Spinal cord (tissue), 10 donors: ENCODE measurements around the gene IL17RB. TPM values are rescaled to one million over a fixed set of nuclear protein-coding genes. Genes with fewer than 3 reads are reported as not detected.
A peak's percentile ranks its signal among the peaks of the same experiment; 100 is the strongest.

Experiments
- DNase-seq, 6 donors: peaks; one replicate each; pipeline versions ENCODE4 v3.0.0 to v3.0.0-alpha.2; 2013 to 2015; ENCODE audit warnings: low spot score in 6 of 6, low read depth in 4 of 6
- H3K27ac ChIP-seq: one replicate; pipeline ENCODE4 v1.5.1; 2013; ENCODE audit warnings: low read depth, low read length, control low read depth
- H3K27me3 ChIP-seq: one replicate; pipeline ENCODE4 v1.6.1; 2013; ENCODE audit warnings: low read length; ENCODE audit not compliant: control insufficient read depth, insufficient read depth
- H3K36me3 ChIP-seq: one replicate; pipeline ENCODE4 v1.6.1; 2013; ENCODE audit warnings: low read length; ENCODE audit not compliant: control insufficient read depth, insufficient read depth
- H3K4me1 ChIP-seq: one replicate; pipeline ENCODE4 v1.6.1; 2013; ENCODE audit warnings: low read length; ENCODE audit not compliant: control insufficient read depth, insufficient read depth
- H3K4me3 ChIP-seq: one replicate; pipeline ENCODE4 v1.5.1; 2013; ENCODE audit warnings: low read depth, low read length, control low read depth
- H3K9me3 ChIP-seq: one replicate; pipeline ENCODE4 v1.6.1; 2013; ENCODE audit warnings: low read length; ENCODE audit not compliant: control insufficient read depth, insufficient read depth
- WGBS: methylation state at CpG from one replicate; pipeline ENCODE4 v1.1.5; 2013; ENCODE audit warnings: missing lambda C conversion rate; ENCODE audit not compliant: insufficient coverage; 5-methylcytosine and 5-hydroxymethylcytosine counted together
- polyA plus RNA-seq, 2 donors: library from polyadenylated mRNA; unstranded; fragments of 120-200 nt; gene quantifications; one replicate each; pipeline ENCODE4 v1.2.1, GENCODE V29; 2013; ENCODE audit not compliant: insufficient read length in 2 of 2
- total RNA-seq, 2 donors: library from RNA; depleted of rRNA in 1 of 2; stranded (reverse); fragments of 120-200 nt in 1 of 2; fragments of >200 nt in 1 of 2; gene quantifications; one replicate each; pipeline versions ENCODE4 v1.2.3 to v1.2.4, GENCODE V29; 2013 to 2014
- donor health status: healthy.

Gene IL17RB
- total and polyA plus RNA-seq, 4 donors = 8.4 to 28.7 (median 20.0) TPM

DNA sequence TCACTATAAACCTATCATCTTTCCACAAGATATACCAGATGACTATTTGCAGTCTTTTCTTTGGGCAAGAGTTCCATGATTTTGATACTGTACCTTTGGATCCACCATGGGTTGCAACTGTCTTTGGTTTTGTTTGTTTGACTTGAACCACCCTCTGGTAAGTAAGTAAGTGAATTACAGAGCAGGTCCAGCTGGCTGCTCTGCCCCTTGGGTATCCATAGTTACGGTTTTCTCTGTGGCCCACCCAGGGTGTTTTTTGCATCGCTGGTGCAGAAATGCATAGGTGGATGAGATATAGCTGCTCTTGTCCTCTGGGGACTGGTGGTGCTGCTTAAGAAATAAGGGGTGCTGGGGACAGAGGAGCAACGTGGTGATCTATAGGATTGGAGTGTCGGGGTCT, 33.9 kb upstream of the IL17RB start:
- Histone ChIP-seq H3K27me3 (no peaks in the 10 kb centered on the region), H3K36me3 (peaks cover 51% of the 10 kb centered on the region), H3K4me3 (no peak overlapping the region), H3K27ac (peak overlapping the region; percentile 1), H3K4me1 (peaks cover 49% of the 10 kb centered on the region), H3K9me3 (no peaks in the 10 kb centered on the region)
- peak in 2 of 6 donors; percentile 37 to 68 for DNase-seq
- WGBS = 28% methylated on average over 4 of the region's 4 CpGs

DNA sequence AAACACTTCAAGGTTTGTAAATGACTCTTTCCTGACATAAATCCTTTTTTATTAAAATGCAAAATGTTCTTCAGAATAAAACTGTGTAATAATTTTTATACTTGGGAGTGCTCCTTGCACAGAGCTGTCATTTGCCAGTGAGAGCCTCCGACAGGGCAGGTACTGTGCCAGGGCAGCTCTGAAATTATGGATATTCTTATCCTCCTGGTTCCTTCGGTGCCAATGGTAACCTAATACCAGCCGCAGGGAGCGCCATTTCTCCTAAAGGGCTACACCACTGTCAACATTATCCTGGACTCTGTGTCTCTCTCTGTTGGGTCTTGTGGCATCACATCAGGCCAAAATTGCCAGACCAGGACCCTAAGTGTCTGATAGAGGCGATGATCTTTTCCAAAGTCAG, 33.1 kb upstream of the IL17RB start:
- Histone ChIP-seq H3K9me3 (no peaks in the 10 kb centered on the region), H3K4me3 (no peak overlapping the region), H3K4me1 (peaks cover 56% of the 10 kb centered on the region), H3K27ac (no peak overlapping the region), H3K27me3 (no peaks in the 10 kb centered on the region), H3K36me3 (peaks cover 58% of the 10 kb centered on the region)
- DNase-seq = no peak
- WGBS = 98% methylated on average over 3 of the region's 5 CpGs

DNA sequence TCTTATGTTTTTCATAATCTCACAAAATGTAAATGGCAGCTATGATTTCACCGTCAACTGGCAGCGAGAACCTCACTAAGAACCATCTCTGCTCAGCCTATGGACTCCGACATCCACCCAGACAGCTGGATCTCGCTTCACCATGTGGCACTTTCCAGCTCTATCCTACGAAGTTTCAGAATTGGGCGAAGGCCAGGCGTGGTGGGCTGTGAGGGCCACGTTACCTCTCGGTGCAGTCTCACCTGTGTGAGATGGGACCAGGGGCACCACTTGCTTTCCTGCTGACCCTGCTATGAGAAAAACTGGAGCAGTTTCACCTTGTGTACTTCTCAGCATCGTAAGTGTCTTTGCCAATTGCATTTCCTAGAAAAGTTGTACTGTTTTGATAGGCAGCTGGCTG, 32.5 kb upstream of the IL17RB start:
- Histone ChIP-seq H3K4me1 (peaks cover 52% of the 10 kb centered on the region), H3K27me3 (no peaks in the 10 kb centered on the region), H3K9me3 (no peaks in the 10 kb centered on the region), H3K4me3 (no peak overlapping the region), H3K36me3 (peaks cover 58% of the 10 kb centered on the region), H3K27ac (no peak overlapping the region)
- 94% methylated on average over 9 of the region's 10 CpGs for WGBS
- DNase-seq = no peak

DNA sequence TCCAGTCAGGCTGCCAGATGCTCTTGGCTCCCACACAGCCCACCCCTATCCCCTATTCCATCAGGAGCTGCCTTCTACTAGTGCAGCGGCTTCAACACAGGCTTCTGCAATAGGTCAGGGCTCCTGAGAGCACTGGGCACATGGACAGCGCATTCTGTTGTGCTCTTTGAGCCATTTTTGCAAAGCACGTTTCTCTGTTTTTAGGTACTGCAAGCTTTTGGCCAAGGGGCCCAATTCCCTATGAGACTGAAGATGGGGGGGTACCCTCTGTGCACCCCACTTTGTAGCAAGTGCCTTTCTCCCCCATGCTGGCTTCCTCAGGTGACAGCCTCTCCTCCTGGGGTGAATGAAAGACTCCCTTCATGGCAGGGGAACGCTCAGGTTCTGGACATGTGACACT, 31.3 kb upstream of the IL17RB start:
- Histone ChIP-seq H3K4me3 (no peak overlapping the region), H3K9me3 (no peaks in the 10 kb centered on the region), H3K27me3 (no peaks in the 10 kb centered on the region), H3K27ac (peak overlapping the region; percentile 70), H3K4me1 (peaks cover 47% of the 10 kb centered on the region), H3K36me3 (peaks cover 58% of the 10 kb centered on the region)
- WGBS = 89% methylated on average over 3 of the region's 4 CpGs
- DNase-seq = no peak

DNA sequence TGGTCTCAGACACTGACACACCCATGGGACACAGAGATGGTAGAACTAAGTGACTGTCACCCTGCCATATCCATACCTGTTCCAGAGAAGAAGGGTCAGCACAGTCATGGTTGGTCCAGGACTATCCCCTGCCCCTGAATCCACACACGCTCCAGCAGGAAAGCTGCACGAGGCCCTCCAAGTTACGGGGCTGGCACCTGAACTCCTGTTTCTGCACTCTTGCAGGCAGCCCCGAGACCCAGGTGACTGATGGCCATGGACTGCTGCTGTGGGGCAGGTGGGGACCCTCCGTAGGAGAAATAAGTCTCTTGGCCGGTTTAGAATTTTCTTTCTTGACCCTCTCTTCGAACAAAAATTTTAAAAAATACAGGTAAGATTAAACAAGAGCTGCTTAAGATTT, 30.7 kb upstream of the IL17RB start:
- DNase-seq = no peak
- H3K36me3 ChIP-seq = peaks cover 59% of the 10 kb centered on the region
- H3K27me3 ChIP-seq = no peaks in the 10 kb centered on the region
- no peak overlapping the region for H3K4me3 ChIP-seq
- peaks cover 47% of the 10 kb centered on the region for H3K4me1 ChIP-seq
- no peaks in the 10 kb centered on the region for H3K9me3 ChIP-seq
- 82% methylated on average over 2 of the region's 7 CpGs for whole genome bisulfite sequencing
- H3K27ac ChIP-seq = peak overlapping the region; percentile 70

DNA sequence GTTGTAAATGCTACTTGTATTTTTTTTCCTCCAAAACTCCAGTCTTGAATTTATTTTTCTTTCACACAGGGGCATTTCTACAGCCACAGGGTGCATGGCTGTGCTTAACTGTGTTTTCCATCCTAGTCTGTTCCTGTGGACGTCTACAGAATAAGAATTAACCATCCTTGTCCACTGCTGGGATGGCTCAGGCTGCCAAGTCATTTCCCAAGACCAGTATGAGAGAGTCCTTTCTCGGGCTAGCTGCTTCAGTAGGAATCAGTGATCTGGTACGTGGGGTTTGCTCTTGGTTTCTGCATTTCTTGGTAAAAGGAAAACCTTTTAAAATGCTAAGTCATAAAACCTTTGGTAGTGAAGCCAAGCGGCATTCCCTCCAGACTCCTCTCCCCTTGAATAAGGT, 29.9 kb upstream of the IL17RB start:
- no peaks in the 10 kb centered on the region for H3K27me3 ChIP-seq
- H3K9me3 ChIP-seq = no peaks in the 10 kb centered on the region
- peak; percentile 40 to 91 (median 72) for DNase-seq
- H3K4me1 ChIP-seq = peaks cover 45% of the 10 kb centered on the region
- peak overlapping the region; percentile 70 for H3K27ac ChIP-seq
- peaks cover 58% of the 10 kb centered on the region for H3K36me3 ChIP-seq
- H3K4me3 ChIP-seq = no peak overlapping the region
- no CpG with 5 or more reads among the region's 4 CpGs for WGBS

DNA sequence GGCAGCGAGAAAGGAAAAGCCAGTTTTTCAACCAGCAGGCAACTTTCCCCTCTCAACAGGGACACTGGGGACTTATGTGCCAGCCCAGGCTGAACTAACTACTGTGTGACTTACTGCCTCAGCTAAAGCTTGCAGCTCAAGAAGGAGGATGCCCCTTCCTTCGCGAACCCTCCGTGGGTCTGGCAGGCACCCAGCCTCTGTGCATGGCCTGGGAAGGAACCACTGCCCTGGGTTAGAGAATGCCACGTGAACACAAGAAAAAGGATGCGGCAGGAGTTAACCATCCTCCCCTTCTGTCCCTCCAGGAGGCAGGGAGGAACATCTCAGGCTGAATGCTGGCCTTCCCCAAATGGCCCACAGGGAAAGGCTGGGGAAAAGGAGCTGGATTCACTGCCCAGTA, 29.2 kb upstream of the IL17RB start:
- DNase-seq = peak in 1 of 6 donors; percentile 41
- no peaks in the 10 kb centered on the region for H3K27me3 ChIP-seq
- H3K27ac ChIP-seq = peak overlapping the region; percentile 70
- H3K9me3 ChIP-seq = no peaks in the 10 kb centered on the region
- no peak overlapping the region for H3K4me3 ChIP-seq
- H3K36me3 ChIP-seq = peaks cover 55% of the 10 kb centered on the region
- 44% methylated on average over 5 of the region's 6 CpGs for WGBS
- peaks cover 48% of the 10 kb centered on the region for H3K4me1 ChIP-seq

DNA sequence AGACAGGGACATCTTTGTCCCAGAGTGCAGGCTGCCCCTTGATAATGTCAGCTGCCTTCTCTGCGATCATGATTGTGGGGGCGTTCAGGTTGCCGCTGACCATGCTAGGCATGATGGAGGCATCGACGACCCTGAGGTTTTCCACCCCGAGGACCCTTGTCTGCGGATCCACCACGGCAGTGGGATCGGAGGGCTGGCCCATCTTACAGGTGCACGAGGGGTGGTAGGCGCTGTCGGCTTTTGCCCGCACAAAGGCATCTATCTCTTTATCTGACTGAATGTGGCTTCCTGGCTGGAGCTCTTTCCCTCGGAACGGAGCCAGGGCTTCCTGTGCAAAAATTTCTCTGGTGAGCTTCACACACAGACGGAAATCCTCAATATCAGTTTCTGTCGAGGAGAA, 28.6 kb upstream of the IL17RB start:
- 78% methylated on average over 17 of the region's 17 CpGs for WGBS
- Histone ChIP-seq H3K4me1 (peaks cover 51% of the 10 kb centered on the region), H3K9me3 (no peaks in the 10 kb centered on the region), H3K36me3 (peaks cover 61% of the 10 kb centered on the region), H3K27ac (peak overlapping the region; percentile 70), H3K27me3 (no peaks in the 10 kb centered on the region), H3K4me3 (no peak overlapping the region)
- no peak for DNase-seq

DNA sequence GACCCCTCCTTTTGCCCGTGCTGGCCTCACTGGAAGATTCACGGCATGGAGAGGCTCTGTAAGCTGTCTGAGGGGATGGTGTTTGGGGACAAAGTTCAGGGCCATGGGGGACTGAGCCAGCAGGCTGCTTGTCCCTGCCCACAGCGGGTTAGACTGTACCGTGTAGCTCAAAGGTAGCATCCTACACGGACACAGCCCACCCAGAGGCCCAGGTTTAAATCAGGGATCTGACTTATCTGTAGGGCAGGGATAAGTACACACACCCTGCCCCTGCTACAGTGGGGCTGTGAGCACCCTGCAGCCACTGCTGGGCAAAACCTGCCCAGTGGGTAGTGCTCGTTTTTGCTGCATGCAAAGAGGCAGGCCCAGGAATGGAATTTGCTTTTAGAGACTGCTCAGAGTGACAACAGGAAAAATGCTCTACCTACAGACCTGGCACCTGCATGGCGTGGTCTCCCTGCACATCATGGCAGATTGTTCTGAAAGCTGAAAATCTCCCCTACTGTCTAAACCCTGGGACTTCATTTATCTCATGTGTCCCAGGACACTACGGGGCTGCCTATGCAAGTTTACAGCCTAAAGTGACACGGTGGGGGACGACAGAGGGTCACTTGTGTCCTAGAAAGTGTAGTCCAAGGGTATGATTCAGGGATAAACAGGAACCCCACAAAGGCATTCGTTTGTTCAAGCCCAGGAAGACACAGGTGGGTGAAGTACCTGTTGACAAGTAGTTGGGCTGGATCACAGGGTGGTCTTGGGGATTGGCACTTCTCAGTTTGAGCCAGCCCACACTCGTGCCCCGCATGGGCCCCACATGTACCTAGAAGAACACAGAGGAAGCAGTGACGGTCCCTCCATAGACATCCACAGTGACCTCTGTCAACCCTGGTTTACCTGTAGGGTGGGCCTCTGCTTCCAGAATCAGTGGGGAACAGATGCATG, 27.9 kb upstream of the IL17RB start:
- Histone ChIP-seq H3K4me1 (peaks cover 51% of the 10 kb centered on the region), H3K27me3 (no peaks in the 10 kb centered on the region), H3K4me3 (no peak overlapping the region), H3K9me3 (no peaks in the 10 kb centered on the region), H3K36me3 (peaks cover 68% of the 10 kb centered on the region), H3K27ac (no peak overlapping the region)
- WGBS = 86% methylated on average over 14 of the region's 14 CpGs
- DNase-seq = no peak
